ENCODE results near the gene DDX24. TPM values are rescaled to one million over a fixed set of nuclear protein-coding genes. Genes with fewer than 3 reads are reported as not detected.

The DDX24 gene
- total RNA-seq, 1 donor from 2014 or later, result 191 TPM

- no peak overlapping the region for H3K4me3 ChIP-seq
- intact Hi-C loops (cut with DNase I), result no loop called here
- H3K4me1 ChIP-seq, result peaks cover 11% of the 10 kb centered on the region
- no peaks in the 10 kb centered on the region for H3K27me3 ChIP-seq
- no peaks in the 10 kb centered on the region for H3K9me3 ChIP-seq
- no peak for DNase-seq
- no peaks in the 10 kb centered on the region for H3K36me3 ChIP-seq
- no peak for ATAC-seq
- TF ChIP-seq, protein P1, sequence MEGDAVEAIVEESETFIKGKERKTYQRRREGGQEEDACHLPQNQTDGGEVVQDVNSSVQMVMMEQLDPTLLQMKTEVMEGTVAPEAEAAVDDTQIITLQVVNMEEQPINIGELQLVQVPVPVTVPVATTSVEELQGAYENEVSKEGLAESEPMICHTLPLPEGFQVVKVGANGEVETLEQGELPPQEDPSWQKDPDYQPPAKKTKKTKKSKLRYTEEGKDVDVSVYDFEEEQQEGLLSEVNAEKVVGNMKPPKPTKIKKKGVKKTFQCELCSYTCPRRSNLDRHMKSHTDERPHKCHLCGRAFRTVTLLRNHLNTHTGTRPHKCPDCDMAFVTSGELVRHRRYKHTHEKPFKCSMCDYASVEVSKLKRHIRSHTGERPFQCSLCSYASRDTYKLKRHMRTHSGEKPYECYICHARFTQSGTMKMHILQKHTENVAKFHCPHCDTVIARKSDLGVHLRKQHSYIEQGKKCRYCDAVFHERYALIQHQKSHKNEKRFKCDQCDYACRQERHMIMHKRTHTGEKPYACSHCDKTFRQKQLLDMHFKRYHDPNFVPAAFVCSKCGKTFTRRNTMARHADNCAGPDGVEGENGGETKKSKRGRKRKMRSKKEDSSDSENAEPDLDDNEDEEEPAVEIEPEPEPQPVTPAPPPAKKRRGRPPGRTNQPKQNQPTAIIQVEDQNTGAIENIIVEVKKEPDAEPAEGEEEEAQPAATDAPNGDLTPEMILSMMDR (IDR thresholded peaks at IDR 0.05), result no peak
- no peak overlapping the region for H3K27ac ChIP-seq
Observed at GRCh38 chr14:94117856-94118255, 36.9 kb upstream of the DDX24 start.

- ATAC-seq (no peak), DNase-seq (no peak)
- TF ChIP-seq, protein P1 (IDR thresholded peaks at IDR 0.05), result no peak
- no peak overlapping the region for H3K4me3 ChIP-seq
- no peaks in the 10 kb centered on the region for H3K9me3 ChIP-seq
- H3K27ac ChIP-seq, result no peak overlapping the region
- peaks cover 11% of the 10 kb centered on the region for H3K4me1 ChIP-seq
- H3K36me3 ChIP-seq, result no peaks in the 10 kb centered on the region
- intact Hi-C loops (cut with DNase I), result no loop called here
- no peaks in the 10 kb centered on the region for H3K27me3 ChIP-seq
Observed at GRCh38 chr14:94116701-94117100, 35.7 kb upstream of the DDX24 start.

DNA sequence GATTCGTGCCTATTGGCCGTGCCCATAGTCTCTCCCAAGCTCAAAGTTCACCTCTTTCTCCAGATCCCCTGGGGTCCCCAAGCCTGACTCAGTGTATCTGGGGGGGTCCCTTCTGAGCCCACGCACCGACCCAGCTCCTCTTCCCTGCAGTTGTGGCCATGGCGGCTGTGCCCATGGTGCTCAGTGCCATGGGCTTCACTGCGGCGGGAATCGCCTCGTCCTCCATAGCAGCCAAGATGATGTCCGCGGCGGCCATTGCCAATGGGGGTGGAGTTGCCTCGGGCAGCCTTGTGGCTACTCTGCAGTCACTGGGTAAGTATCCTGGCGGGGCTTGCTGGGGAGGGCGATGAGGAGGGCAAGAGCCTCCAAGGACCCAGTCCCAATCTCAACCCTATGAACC is 34.6 kb upstream of the DDX24 start:
- H3K4me3 ChIP-seq, result no peak overlapping the region

DNA sequence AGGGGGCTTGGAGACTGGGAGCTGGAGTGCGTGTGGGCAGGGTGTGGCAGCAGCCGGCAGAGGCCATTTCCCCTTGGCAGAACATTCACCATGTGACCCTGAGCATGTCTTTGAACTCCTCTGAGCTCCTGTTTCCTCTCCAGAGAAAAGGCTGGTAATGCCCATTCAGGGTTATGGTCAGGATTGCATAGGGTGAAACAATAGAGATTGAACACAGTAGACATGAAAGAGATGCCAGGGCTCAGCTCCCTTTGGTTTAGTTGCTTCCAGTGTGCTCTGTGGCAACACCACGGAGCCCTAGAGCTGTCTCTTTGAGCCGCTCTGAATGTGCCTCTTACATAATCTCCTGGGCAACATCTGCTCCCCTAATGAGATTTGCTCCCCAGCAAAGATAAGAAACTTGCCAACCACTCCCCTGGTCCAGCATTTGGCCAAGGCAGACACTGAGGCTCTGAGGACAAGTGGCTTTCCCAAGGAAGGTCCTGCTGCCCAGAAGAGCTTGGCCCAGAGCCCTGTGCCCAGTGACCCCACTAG is 34.1 kb upstream of the DDX24 start:
- intact Hi-C loops (cut with DNase I), result no loop called here
- Histone ChIP-seq H3K36me3 (no peaks in the 10 kb centered on the region), H3K4me1 (peaks cover 11% of the 10 kb centered on the region), H3K9me3 (no peaks in the 10 kb centered on the region), H3K27ac (peak overlapping the region; percentile 80), H3K27me3 (no peaks in the 10 kb centered on the region), H3K4me3 (peak overlapping the region; percentile 23)
- peak; percentile 57 for ATAC-seq
- no peak for DNase-seq
- TF ChIP-seq, protein P1 (IDR thresholded peaks at IDR 0.05), result no peak

More for the DNA sequence above, 34.6 kb upstream of the DDX24 start:
- Histone ChIP-seq H3K27ac (peak overlapping the region; percentile 80), H3K27me3 (no peaks in the 10 kb centered on the region), H3K4me1 (peaks cover 11% of the 10 kb centered on the region), H3K9me3 (no peaks in the 10 kb centered on the region), H3K36me3 (no peaks in the 10 kb centered on the region)
- ATAC-seq (no peak), DNase-seq (no peak)
- TF ChIP-seq, protein P1 (IDR thresholded peaks at IDR 0.05), result no peak
- intact Hi-C loops (cut with DNase I), result no loop called here

GRCh38 chr14:94114589-94115057 is 33.6 kb upstream of the DDX24 start:
- Histone ChIP-seq H3K9me3 (no peaks in the 10 kb centered on the region), H3K27me3 (no peaks in the 10 kb centered on the region), H3K4me3 (peak overlapping the region; percentile 23), H3K36me3 (no peaks in the 10 kb centered on the region), H3K4me1 (peaks cover 11% of the 10 kb centered on the region), H3K27ac (peak overlapping the region; percentile 80)
- ATAC-seq, result no peak
- TF ChIP-seq, protein P1 (IDR thresholded peaks at IDR 0.05), result no peak
- DNase-seq, result no peak
- intact Hi-C loops (cut with DNase I), result no loop called here

Measured in upper lobe of right lung (tissue), 1 donor.